Peyer's patch (tissue), 4 donors: Measurements from ENCODE around the gene IMMP2L.

Experiments used
- CTCF ChIP-seq, 6 experiments: fragments of 450-650 bp in 4 of 6; fragments of 200-600 bp in 2 of 6; sonication (generic) in 1 of 6; IDR thresholded peaks; one replicate each; pipeline ENCODE4 v1.5.1; 2017 to 2019; ENCODE audit warnings: antibody characterized with exemption in 6 of 6, mild to moderate bottlenecking in 3 of 6, moderate library complexity in 1 of 6
- POLR2A ChIP-seq, 2 donors: fragments of 450-650 bp; IDR thresholded peaks; one replicate each; pipeline ENCODE4 v1.5.1; 2017; ENCODE audit warnings: antibody characterized with exemption in 2 of 2, mild to moderate bottlenecking in 2 of 2, moderate library complexity in 2 of 2

GRCh38 chr7:111223802-111224253 is 338.5 kb downstream of the IMMP2L start:
- no peak for TF ChIP-seq CTCF (IDR thresholded peaks at IDR 0.05)
- TF ChIP-seq POLR2A (IDR thresholded peaks at IDR 0.05), result no peak
